ENCODE data around the gene TK1. TPM values are rescaled to one million over a fixed set of nuclear protein-coding genes. Genes with fewer than 3 reads are reported as not detected.

Gene TK1
- total RNA-seq, 1 experiment from 2014 or later, result 40.1 TPM

- no peak for DNase-seq (ENCODE audit: extremely low read depth, low read depth)
These were observed 61.5 kb downstream of the TK1 start for GRCh38 chr17:78125138-78125913.

DNA sequence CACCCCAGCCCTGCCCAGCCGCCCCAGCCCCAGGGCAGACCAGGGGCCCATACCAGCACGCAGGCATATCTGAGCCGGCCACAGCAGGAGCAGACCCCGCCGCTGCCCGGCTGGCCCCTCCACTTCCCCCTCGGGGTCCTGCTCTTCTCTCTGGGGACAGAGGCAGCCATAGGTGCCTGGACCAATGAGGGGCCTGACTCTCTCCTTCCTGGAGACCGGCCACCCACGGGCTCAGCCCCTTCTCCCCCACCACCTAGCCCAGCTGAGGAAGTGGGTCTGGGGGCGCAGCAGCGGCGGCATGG lies 62.1 kb downstream of the TK1 start:
- no peak for DNase-seq (ENCODE audit: extremely low read depth, low read depth)

Small RNA genes lying within 50 kb of the gene (small RNA-seq; reads per million reads assigned to genes)
- 0 reads per million in 2 experiments for gene AC087645.1

Other genes starting within 250 kb of the TK1 start
- gene TNRC6C, start 228.3 kb downstream of the TK1 start, total RNA-seq (2014; rRNA removed; shearing (Covaris generic)), result 3.8 and 3.9 TPM in 2 replicates
- 17.2 TPM in 2 replicates for gene TMC6, start 58.3 kb downstream of the TK1 start, total RNA-seq (2014; rRNA removed; shearing (Covaris generic))
- gene TMC8, start 56.3 kb downstream of the TK1 start, total RNA-seq (2014; rRNA removed; shearing (Covaris generic)), result 0.30 TPM in 1 of 2 replicates, not detected in the other
- not detected in 2 replicates for gene C17orf99, start 40.7 kb downstream of the TK1 start, total RNA-seq (2014; rRNA removed; shearing (Covaris generic))
- gene SYNGR2, start 18.5 kb downstream of the TK1 start, total RNA-seq (2014; rRNA removed; shearing (Covaris generic)), result 61.7 and 68.8 TPM in 2 replicates
- gene AFMID, start 310 bp upstream of the TK1 start, total RNA-seq (2014; rRNA removed; shearing (Covaris generic)), result 63.2 and 75.6 TPM in 2 replicates
- gene BIRC5, start 27.2 kb upstream of the TK1 start, total RNA-seq (2014; rRNA removed; shearing (Covaris generic)), result 138 and 149 TPM in 2 replicates
- gene TMEM235, start 44.6 kb upstream of the TK1 start, total RNA-seq (2014; rRNA removed; shearing (Covaris generic)), result not detected in 2 replicates
- gene SOCS3, start 173.0 kb upstream of the TK1 start, total RNA-seq (2014; rRNA removed; shearing (Covaris generic)), result 404 and 479 TPM in 2 replicates
- 27.5 and 30.5 TPM in 2 replicates for gene PGS1, start 191.6 kb upstream of the TK1 start, total RNA-seq (2014; rRNA removed; shearing (Covaris generic))

Measured in NCI-H460 (cell line).